Endothelial cell of umbilical vein (primary cell): Measurements from ENCODE around the gene CSTF2. TPM values are rescaled to one million over a fixed set of nuclear protein-coding genes. Genes with fewer than 3 reads are reported as not detected.

Experiments
- BruUV-seq: library from RNA; stranded (reverse); fragments of 400-500 nt; replicated peaks from 2 replicates; lab custom pipeline; 2021; lab: Mats Ljungman, UMichigan
- CTCF ChIA-PET: fragments of 300-600, 350-600 bp; sonication (Branson Sonifier 250); formaldehyde crosslinking; loops from one replicate; lab custom pipeline; 2021; ENCODE audit warnings: antibody characterized with exemption, inconsistent platforms; lab: Charles Lee
- POLR2A ChIA-PET: fragments of 300-600, 350-600 bp; sonication (Branson Sonifier 250); formaldehyde crosslinking; loops from one replicate; lab custom pipeline; 2021; ENCODE audit warnings: antibody characterized with exemption, inconsistent platforms; lab: Charles Lee
- DNase-seq: peaks from one replicate; pipeline ENCODE4 v3.0.0-alpha.2; 2011; ENCODE audit warnings: low read depth, low spot score
- FAIRE-seq: peaks from 2 replicates; lab custom pipeline; 2011; peaks lifted over from hg19 to GRCh38; lab: Jason Lieb, UNC
- H2AFZ ChIP-seq: 2 replicates; pipeline ENCODE4 v1.6.0; 2012; ENCODE audit warnings: low read depth, low read length, control low read depth, inconsistent platforms
- H3K27ac ChIP-seq: 2 replicates; pipeline ENCODE4 v1.5.1; 2011; ENCODE audit warnings: low read depth, mild to moderate bottlenecking, control low read depth, low read length, moderate library complexity; ENCODE audit not compliant: insufficient read depth
- H3K27me3 ChIP-seq, 2 experiments: 2 replicates each; pipeline versions ENCODE4 v1.6.0 to v1.6.1; 2011; ENCODE audit warnings: low read length in 2 of 2, mixed read lengths in 1 of 2; ENCODE audit not compliant: control insufficient read depth in 2 of 2, insufficient read depth in 2 of 2
- H3K36me3 ChIP-seq, 2 experiments: 2 replicates in 1 of 2; 3 replicates in 1 of 2; pipeline ENCODE4 v1.5.1; 2011; ENCODE audit warnings: low read length in 2 of 2, mild to moderate bottlenecking in 1 of 2, moderate library complexity in 1 of 2; ENCODE audit not compliant: control insufficient read depth in 2 of 2, insufficient read depth in 2 of 2; ENCODE audit errors: extremely low read depth in 1 of 2
- H3K4me1 ChIP-seq: 3 replicates; pipeline ENCODE4 v1.5.1; 2011; ENCODE audit warnings: mild to moderate bottlenecking, low read length; ENCODE audit not compliant: control insufficient read depth, insufficient read depth; ENCODE audit errors: extremely low read depth
- H3K4me2 ChIP-seq: 2 replicates; pipeline ENCODE4 v1.6.1; 2011; ENCODE audit warnings: low read length, control low read depth, mixed read lengths; ENCODE audit not compliant: insufficient read depth
- H3K4me3 ChIP-seq, 3 experiments: fragments of 200-600 bp in 1 of 3; sonication (generic), shearing (Covaris generic) in 1 of 3; replicated peaks in 1 of 3; 2 replicates each; pipeline ENCODE4 v1.5.1; 2011 to 2016; ENCODE audit warnings: control low read depth in 3 of 3, low read length in 3 of 3, mild to moderate bottlenecking in 2 of 3, inconsistent platforms in 1 of 3, low read depth in 1 of 3, moderate library complexity in 1 of 3; ENCODE audit not compliant: insufficient read depth in 1 of 3
- H3K79me2 ChIP-seq: 2 replicates; pipeline ENCODE4 v1.6.0; 2012; ENCODE audit warnings: low read length, inconsistent platforms; ENCODE audit not compliant: control insufficient read depth, insufficient read depth
- H3K9ac ChIP-seq: replicated peaks from 2 replicates; pipeline ENCODE3; 2011; ENCODE audit warnings: low read length, control low read depth; ENCODE audit not compliant: insufficient read depth; ENCODE audit errors: extremely low read depth
- H3K9me1 ChIP-seq: replicated peaks from 3 replicates; pipeline ENCODE4 v1.6.0; 2011; ENCODE audit warnings: mild to moderate bottlenecking, low read length; ENCODE audit not compliant: control insufficient read depth, insufficient read depth; ENCODE audit errors: extremely low read depth
- H3K9me3 ChIP-seq: replicated peaks from 2 replicates; pipeline ENCODE4 v1.5.1; 2012; ENCODE audit warnings: low read length, inconsistent platforms; ENCODE audit not compliant: control insufficient read depth, insufficient read depth
- H4K20me1 ChIP-seq: replicated peaks from 2 replicates; pipeline ENCODE3; 2011; ENCODE audit warnings: mild to moderate bottlenecking, low read length; ENCODE audit not compliant: control insufficient read depth, insufficient read depth; ENCODE audit errors: extremely low read depth
- EZH2 ChIP-seq: IDR thresholded peaks from 2 replicates; pipeline ENCODE4 v1.6.1; 2012; ENCODE audit warnings: borderline replicate concordance, low read depth, mild to moderate bottlenecking, moderate library complexity, low read length, inconsistent platforms; ENCODE audit not compliant: severe bottlenecking
- FOS ChIP-seq: IDR thresholded peaks from 2 replicates; pipeline ENCODE4 v1.6.1; 2011; ENCODE audit warnings: mild to moderate bottlenecking, low read length, moderate library complexity, borderline replicate concordance; ENCODE audit not compliant: insufficient read depth
- GATA2 ChIP-seq: IDR thresholded peaks from 2 replicates; pipeline ENCODE4 v1.7.0; 2011; ENCODE audit warnings: low read depth, mild to moderate bottlenecking, moderate library complexity, mixed read lengths, low read length; ENCODE audit not compliant: insufficient read length, insufficient read depth
- JUN ChIP-seq: IDR thresholded peaks from 2 replicates; pipeline ENCODE4 v1.6.1; 2011; ENCODE audit warnings: borderline replicate concordance, low read depth; ENCODE audit not compliant: insufficient read length, insufficient read depth
- MYC ChIP-seq: IDR thresholded peaks from one replicate; pipeline ENCODE4 v1.6.1; 2011; ENCODE audit warnings: mild to moderate bottlenecking, low read depth, low read length
- POLR2A ChIP-seq: IDR thresholded peaks from 2 replicates; pipeline ENCODE4 v1.6.1; 2012; ENCODE audit warnings: low read depth, mild to moderate bottlenecking, control low read depth, low read length
- POLR2AphosphoS5 ChIP-seq: IDR thresholded peaks from 2 replicates; pipeline ENCODE4 v1.6.1; 2012; ENCODE audit warnings: low read depth, mild to moderate bottlenecking, control low read depth, low read length, moderate library complexity; ENCODE audit not compliant: insufficient read depth
- dilution Hi-C: fragments of 300-500 bp; cut with MboI; formaldehyde crosslinking; loops from one replicate; pipeline ENCODE4 v1.15.0; 2019; ENCODE audit warnings: low sequenced_read_pairs; ENCODE audit not compliant: extremely low pct_ligation_motif_present
- intact Hi-C: fragments of 100-400 bp; cut with micrococcal nuclease; formaldehyde crosslinking; loops from one replicate; pipeline ENCODE4 v1.10.0; 2022
- polyA plus RNA-seq, 4 experiments: library from polyadenylated mRNA; depleted of rRNA in 3 of 4; stranded (reverse) in 3 of 4; unstranded in 1 of 4; fragments of >200 nt; gene quantifications; 2 replicates each; pipeline versions ENCODE4 v1.2.1 to v1.2.3, GENCODE V29; 2011 to 2012; ENCODE audit warnings: missing spikeins in 1 of 4
- total RNA-seq: library from RNA; stranded (reverse); gene quantifications from 2 replicates; pipeline ENCODE4 v1.2.3, GENCODE V29; 2021
- TF ChIP-seq, protein P1 (sequence below), 2 donors: IDR thresholded peaks; 1 replicate in 1 of 2; 2 replicates in 1 of 2; pipeline ENCODE4 v1.5.1; 2011; ENCODE audit warnings: low read length in 2 of 2, mild to moderate bottlenecking in 2 of 2, moderate library complexity in 2 of 2, control low read depth in 1 of 2, inconsistent platforms in 1 of 2, low read depth in 1 of 2; ENCODE audit not compliant: insufficient read depth in 1 of 2; ENCODE audit errors: extremely low read depth in 1 of 2
- TF ChIP-seq, protein P2 (sequence below): IDR thresholded peaks from 2 replicates; pipeline ENCODE4 v1.6.1; 2011; ENCODE audit not compliant: insufficient read depth, insufficient read length

CSTF2 gene
- total and polyA plus RNA-seq, 2 donors (not counting 3 experiments of a cell fraction or from before 2014, with no cell fraction given): 18.5 to 25.2 TPM

DNA sequence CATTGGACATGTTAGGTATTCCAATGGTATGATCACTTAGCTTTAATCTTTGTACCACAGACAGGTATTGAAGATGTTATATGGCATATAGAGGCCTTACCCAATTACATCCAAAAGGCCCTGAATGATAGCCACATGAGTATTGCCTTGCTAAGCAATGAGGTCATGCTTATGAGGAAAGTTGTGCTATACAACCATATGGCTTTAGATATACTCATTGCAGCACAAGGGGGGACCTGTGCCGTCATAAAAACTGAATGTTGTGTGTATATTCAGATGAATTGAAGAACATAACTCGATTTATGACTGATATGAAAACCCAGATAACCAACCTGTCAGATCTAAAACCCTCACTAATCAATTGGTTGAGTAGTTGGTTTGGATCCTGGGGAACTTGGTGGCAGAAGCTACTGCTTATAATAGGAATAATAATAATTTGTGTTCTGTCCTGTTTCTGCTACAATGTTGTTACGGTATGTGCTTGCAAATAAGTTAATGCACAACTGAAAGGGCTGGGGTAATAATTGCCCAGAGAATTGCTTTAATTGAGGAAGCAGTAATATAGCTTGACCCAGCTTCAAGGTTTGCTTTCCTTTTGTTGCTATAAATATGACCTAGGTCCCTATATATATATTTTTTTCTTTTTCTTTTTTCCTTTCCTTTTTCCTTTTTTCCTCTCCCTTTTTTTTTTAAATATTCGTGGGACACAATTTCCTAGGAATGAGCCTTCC, 21.5 kb upstream of the CSTF2 start:
- no peak overlapping the region for H3K9ac ChIP-seq
- H3K79me2 ChIP-seq: no peaks in the 10 kb centered on the region
- no peaks in the 10 kb centered on the region for H3K9me1 ChIP-seq
- ChIA-PET CTCF (interaction anchor here (0.7 to 1.2 kb wide), 2 partner anchors 30 to 113 kb away, joined by 3 read pairs; no protein-coding TSS in a partner anchor), POLR2A (no interaction called here)
- no peak overlapping the region for H3K4me2 ChIP-seq
- no peak overlapping the region for H3K27ac ChIP-seq
- H3K9me3 ChIP-seq: no peaks in the 10 kb centered on the region
- no TSS peak for BruUV-seq
- TF ChIP-seq POLR2A (no peak), FOS (no peak), POLR2AphosphoS5 (no peak), GATA2 (no peak), MYC (no peak), EZH2 (no peak), JUN (no peak)
- TF ChIP-seq, protein P1, sequence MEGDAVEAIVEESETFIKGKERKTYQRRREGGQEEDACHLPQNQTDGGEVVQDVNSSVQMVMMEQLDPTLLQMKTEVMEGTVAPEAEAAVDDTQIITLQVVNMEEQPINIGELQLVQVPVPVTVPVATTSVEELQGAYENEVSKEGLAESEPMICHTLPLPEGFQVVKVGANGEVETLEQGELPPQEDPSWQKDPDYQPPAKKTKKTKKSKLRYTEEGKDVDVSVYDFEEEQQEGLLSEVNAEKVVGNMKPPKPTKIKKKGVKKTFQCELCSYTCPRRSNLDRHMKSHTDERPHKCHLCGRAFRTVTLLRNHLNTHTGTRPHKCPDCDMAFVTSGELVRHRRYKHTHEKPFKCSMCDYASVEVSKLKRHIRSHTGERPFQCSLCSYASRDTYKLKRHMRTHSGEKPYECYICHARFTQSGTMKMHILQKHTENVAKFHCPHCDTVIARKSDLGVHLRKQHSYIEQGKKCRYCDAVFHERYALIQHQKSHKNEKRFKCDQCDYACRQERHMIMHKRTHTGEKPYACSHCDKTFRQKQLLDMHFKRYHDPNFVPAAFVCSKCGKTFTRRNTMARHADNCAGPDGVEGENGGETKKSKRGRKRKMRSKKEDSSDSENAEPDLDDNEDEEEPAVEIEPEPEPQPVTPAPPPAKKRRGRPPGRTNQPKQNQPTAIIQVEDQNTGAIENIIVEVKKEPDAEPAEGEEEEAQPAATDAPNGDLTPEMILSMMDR (IDR thresholded peaks at IDR 0.05; ENCODE audit: extremely low read depth in 1 of 2, insufficient read depth in 1 of 2, low read depth in 1 of 2, low read length in 2 of 2): no peak
- TF ChIP-seq, protein P2, sequence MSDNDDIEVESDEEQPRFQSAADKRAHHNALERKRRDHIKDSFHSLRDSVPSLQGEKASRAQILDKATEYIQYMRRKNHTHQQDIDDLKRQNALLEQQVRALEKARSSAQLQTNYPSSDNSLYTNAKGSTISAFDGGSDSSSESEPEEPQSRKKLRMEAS: no peak
- no peaks in the 10 kb centered on the region for H4K20me1 ChIP-seq
- DNase-seq (no peak), FAIRE-seq (peak; percentile 8)
- no peak overlapping the region for H2AFZ ChIP-seq
- H3K4me3 ChIP-seq: no peak overlapping the region
- H3K27me3 ChIP-seq: no peaks in the 10 kb centered on the region
- intact Hi-C loops: no loop called here
- dilution Hi-C loops: no loop called here
- H3K36me3 ChIP-seq: no peaks in the 10 kb centered on the region
- no peaks in the 10 kb centered on the region for H3K4me1 ChIP-seq
